ENCODE results near the gene CRTC3.

Gene CRTC3

GRCh38 chr15:90691369-90691768 lies 161.6 kb downstream of the CRTC3 start:
- Histone ChIP-seq H3K4me1 (ENCODE audit: control insufficient read depth, insufficient read depth, low read length) (no peaks in the 10 kb centered on the region), H3K9ac (ENCODE audit: low read depth, low read length) (no peak overlapping the region), H3K4me3 (ENCODE audit: low read depth, low read length) (no peak overlapping the region), H3K36me3 (ENCODE audit: control insufficient read depth, insufficient read depth, low read length) (no peaks in the 10 kb centered on the region), H3K27ac (ENCODE audit: low read depth, low read length) (no peak overlapping the region), H3K9me3 (ENCODE audit: control insufficient read depth, insufficient read depth, low read length) (no peaks in the 10 kb centered on the region), H3K27me3 (ENCODE audit: control insufficient read depth, insufficient read depth, low read length) (no peaks in the 10 kb centered on the region)

DNA sequence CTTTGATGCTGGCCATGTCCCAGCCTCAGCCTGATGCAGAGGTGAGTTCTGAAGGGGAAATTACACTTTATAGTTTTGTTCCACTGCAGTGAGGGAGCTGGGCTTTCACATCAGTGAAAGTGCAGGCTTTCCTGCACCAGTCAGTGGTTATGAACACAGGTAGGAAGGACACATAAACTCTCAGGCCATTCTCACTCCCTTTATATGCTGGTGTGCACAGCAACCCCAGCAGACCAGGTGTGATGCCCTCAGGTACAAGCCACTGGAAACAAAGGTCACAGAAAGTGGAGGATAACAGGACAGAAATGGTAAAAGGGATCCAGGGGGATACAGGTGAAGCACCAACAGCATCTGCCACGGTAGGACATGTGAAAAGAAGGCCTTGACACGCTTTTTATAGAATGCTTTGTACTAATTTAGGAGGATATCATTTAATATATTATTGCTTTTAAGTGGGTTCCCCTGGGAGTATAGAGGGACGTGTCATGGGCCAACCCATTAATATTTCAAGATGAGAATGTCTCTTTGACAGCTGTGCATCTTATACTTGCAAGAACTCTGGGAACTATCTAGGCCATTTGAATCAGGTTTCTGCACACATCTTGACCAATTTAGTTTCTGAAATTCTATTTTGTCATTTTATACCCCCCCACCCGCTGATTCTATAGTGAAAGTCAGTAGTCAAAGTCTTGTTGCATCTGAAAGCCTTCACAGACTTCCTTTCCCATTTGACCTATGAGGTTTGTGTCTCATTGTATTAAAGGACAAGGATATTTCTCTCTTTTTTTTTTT lies 162.5 kb downstream of the CRTC3 start:
- no peaks in the 10 kb centered on the region for H3K36me3 ChIP-seq (ENCODE audit: control insufficient read depth, insufficient read depth, low read length)
- H3K27ac ChIP-seq (ENCODE audit: low read depth, low read length) = no peak overlapping the region
- H3K4me3 ChIP-seq (ENCODE audit: low read depth, low read length) = no peak overlapping the region
- no peaks in the 10 kb centered on the region for H3K27me3 ChIP-seq (ENCODE audit: control insufficient read depth, insufficient read depth, low read length)
- no peaks in the 10 kb centered on the region for H3K4me1 ChIP-seq (ENCODE audit: control insufficient read depth, insufficient read depth, low read length)
- no peaks in the 10 kb centered on the region for H3K9me3 ChIP-seq (ENCODE audit: control insufficient read depth, insufficient read depth, low read length)
- H3K9ac ChIP-seq (ENCODE audit: low read depth, low read length) = no peak overlapping the region

Measured in HUES48 (cell line).